H9 (cell line): ENCODE data around the gene NDNF. TPM values are rescaled to one million over a fixed set of nuclear protein-coding genes. Genes with fewer than 3 reads are reported as not detected.
A peak's percentile ranks its signal among the peaks of the same experiment; 100 is the strongest.

Experiments
- DNase-seq: peaks from one replicate; pipeline ENCODE4 v3.0.0-alpha.2; 2017
- H2AFZ ChIP-seq: one replicate; pipeline ENCODE4 v1.6.1; 2013; ENCODE audit warnings: mild to moderate bottlenecking, low read length, control low read depth, moderate library complexity
- H2AK5ac ChIP-seq: 2 replicates; pipeline ENCODE4 v1.6.1; 2013; ENCODE audit warnings: low read length, control low read depth, mixed read lengths; ENCODE audit not compliant: insufficient read length
- H2BK120ac ChIP-seq: one replicate; pipeline ENCODE4 v1.6.1; 2013; ENCODE audit warnings: low read depth, mild to moderate bottlenecking, low read length, control low read depth, inconsistent platforms; ENCODE audit not compliant: poor library complexity, severe bottlenecking
- H2BK12ac ChIP-seq: 2 replicates; pipeline ENCODE4 v1.6.1; 2013; ENCODE audit warnings: low read length, control low read depth, mixed read lengths, low read depth; ENCODE audit not compliant: insufficient read length
- H2BK15ac ChIP-seq: 2 replicates; pipeline ENCODE4 v1.6.1; 2013; ENCODE audit warnings: low read depth, low read length, control low read depth
- H2BK20ac ChIP-seq: one replicate; pipeline ENCODE4 v1.6.1; 2013; ENCODE audit warnings: low read depth, mild to moderate bottlenecking, low read length, control low read depth, inconsistent platforms; ENCODE audit not compliant: poor library complexity, severe bottlenecking
- H2BK5ac ChIP-seq: 2 replicates; pipeline ENCODE4 v1.6.1; 2013; ENCODE audit warnings: low read length, control low read depth, mixed read lengths; ENCODE audit not compliant: insufficient read length
- H3K14ac ChIP-seq: 2 replicates; pipeline ENCODE4 v1.6.1; 2013; ENCODE audit warnings: low read length, control low read depth; ENCODE audit not compliant: insufficient read depth
- H3K18ac ChIP-seq: 2 replicates; pipeline ENCODE4 v1.6.1; 2013; ENCODE audit warnings: low read depth, mild to moderate bottlenecking, mixed read lengths, low read length, control low read depth; ENCODE audit not compliant: insufficient read length
- H3K23ac ChIP-seq: 2 replicates; pipeline ENCODE4 v1.6.1; 2013; ENCODE audit warnings: low read length, control low read depth, mixed read lengths, low read depth; ENCODE audit not compliant: insufficient read length
- H3K23me2 ChIP-seq: 2 replicates; pipeline ENCODE4 v1.6.1; 2013; ENCODE audit warnings: low read depth, mild to moderate bottlenecking, mixed read lengths, low read length, control low read depth; ENCODE audit not compliant: insufficient read length, poor library complexity, severe bottlenecking
- H3K27ac ChIP-seq: 2 replicates; pipeline ENCODE4 v1.5.1; 2013; ENCODE audit warnings: low read length, control low read depth, mixed read lengths, low read depth; ENCODE audit not compliant: insufficient read length
- H3K27me3 ChIP-seq: 2 replicates; pipeline ENCODE4 v1.6.1; 2013; ENCODE audit warnings: low read length, control low read depth, inconsistent platforms; ENCODE audit not compliant: insufficient read depth
- H3K4ac ChIP-seq: 2 replicates; pipeline ENCODE4 v1.6.1; 2013; ENCODE audit warnings: low read depth, mild to moderate bottlenecking, control low read depth, inconsistent platforms, low read length, moderate library complexity
- H3K4me1 ChIP-seq: 2 replicates; pipeline ENCODE4 v1.6.1; 2013; ENCODE audit warnings: low read length, control low read depth, inconsistent platforms; ENCODE audit not compliant: insufficient read depth
- H3K4me2 ChIP-seq: 2 replicates; pipeline ENCODE4 v1.6.1; 2013; ENCODE audit warnings: low read length, control low read depth, mixed read lengths; ENCODE audit not compliant: insufficient read length, insufficient read depth
- H3K56ac ChIP-seq: 2 replicates; pipeline ENCODE4 v1.6.1; 2013; ENCODE audit warnings: low read depth, mild to moderate bottlenecking, mixed read lengths, low read length, control low read depth; ENCODE audit not compliant: insufficient read length
- H3K79me1 ChIP-seq: 2 replicates; pipeline ENCODE4 v1.6.1; 2013; ENCODE audit warnings: low read depth, mild to moderate bottlenecking, moderate library complexity, low read length, control low read depth, inconsistent platforms; ENCODE audit not compliant: insufficient read depth, poor library complexity, severe bottlenecking
- H3K79me2 ChIP-seq: 2 replicates; pipeline ENCODE4 v1.6.1; 2013; ENCODE audit warnings: low read length, control low read depth, inconsistent platforms; ENCODE audit not compliant: insufficient read depth
- H3K9ac ChIP-seq: 2 replicates; pipeline ENCODE4 v1.6.1; 2013; ENCODE audit warnings: low read length, control low read depth, mixed read lengths; ENCODE audit not compliant: insufficient read length; ENCODE audit errors: extremely low read depth
- H3K9me3 ChIP-seq: one replicate; pipeline ENCODE4 v1.6.1; 2013; ENCODE audit warnings: low read depth, low read length, inconsistent platforms; ENCODE audit not compliant: control insufficient read depth
- H3T11ph ChIP-seq: one replicate; pipeline ENCODE4 v1.6.1; 2013; ENCODE audit warnings: mild to moderate bottlenecking, low read length, control low read depth, inconsistent platforms
- H4K20me1 ChIP-seq: one replicate; pipeline ENCODE4 v1.6.1; 2013; ENCODE audit not compliant: control insufficient read depth, insufficient read length, insufficient read depth
- H4K5ac ChIP-seq: 2 replicates; pipeline ENCODE4 v1.6.1; 2013; ENCODE audit warnings: low read depth, mild to moderate bottlenecking, mixed read lengths, low read length, control low read depth; ENCODE audit not compliant: insufficient read length
- H4K8ac ChIP-seq: replicated peaks from 2 replicates; pipeline ENCODE4 v1.6.1; 2013; ENCODE audit warnings: low read length, control low read depth, mixed read lengths, low read depth; ENCODE audit not compliant: insufficient read length
- H4K91ac ChIP-seq: 2 replicates; pipeline ENCODE4 v1.6.1; 2013; ENCODE audit warnings: low read depth, mild to moderate bottlenecking, moderate library complexity, mixed read lengths, low read length, control low read depth; ENCODE audit not compliant: insufficient read length
- H3K27ac Mint-ChIP-seq, 3 experiments: 2 replicates in 2 of 3; 3 replicates in 1 of 3; pipeline ENCODE4 v1.8.0; 2020 to 2021; ENCODE audit warnings: mixed read lengths in 3 of 3, mild to moderate bottlenecking in 1 of 3, moderate library complexity in 1 of 3
- H3K27me3 Mint-ChIP-seq: 2 replicates; pipeline ENCODE4 v1.8.0; 2021; ENCODE audit warnings: low read depth, mild to moderate bottlenecking, moderate library complexity, mixed read lengths
- H3K36me3 Mint-ChIP-seq, 3 experiments: 2 replicates in 2 of 3; 3 replicates in 1 of 3; pipeline ENCODE4 v1.8.0; 2020 to 2021; ENCODE audit warnings: low read depth in 3 of 3, mixed read lengths in 3 of 3; ENCODE audit not compliant: insufficient read depth in 1 of 3
- H3K4me1 Mint-ChIP-seq, 2 experiments: 2 replicates each; pipeline ENCODE4 v1.8.0; 2020; ENCODE audit warnings: mixed read lengths in 2 of 2
- H3K4me3 Mint-ChIP-seq, 2 experiments: 2 replicates in 1 of 2; 3 replicates in 1 of 2; pipeline ENCODE4 v1.8.0; 2020 to 2021; ENCODE audit warnings: mild to moderate bottlenecking in 2 of 2, mixed read lengths in 2 of 2, moderate library complexity in 1 of 2
- H3K9me3 Mint-ChIP-seq, 2 experiments: 2 replicates in 1 of 2; 3 replicates in 1 of 2; pipeline ENCODE4 v1.8.0; 2020; ENCODE audit warnings: mild to moderate bottlenecking in 2 of 2, mixed read lengths in 2 of 2, moderate library complexity in 1 of 2
- WGBS: extraction: QIAGEN DNeasy Blood & Tissue Kit; methylation state at CpG from one replicate; pipeline ENCODE4 v1.1.7; 2013; ENCODE audit warnings: missing lambda C conversion rate, low lambda C conversion rate, mixed read lengths; ENCODE audit not compliant: insufficient read length; ENCODE audit errors: extremely low coverage; 5-methylcytosine and 5-hydroxymethylcytosine counted together
- total RNA-seq: library from RNA; stranded (reverse); gene quantifications from 2 replicates; pipeline ENCODE4 v1.2.1, GENCODE V29; 2021
- TF ChIP-seq, protein P1 (sequence below): fragments of 200-600 bp; sonication (generic); conservative IDR thresholded peaks from 3 replicates; pipeline ENCODE4 v1.8.0; 2021; ENCODE audit warnings: antibody characterized with exemption, mild to moderate bottlenecking

NDNF gene
- total RNA-seq, 1 experiment from 2014 or later = 0.17 TPM

DNA sequence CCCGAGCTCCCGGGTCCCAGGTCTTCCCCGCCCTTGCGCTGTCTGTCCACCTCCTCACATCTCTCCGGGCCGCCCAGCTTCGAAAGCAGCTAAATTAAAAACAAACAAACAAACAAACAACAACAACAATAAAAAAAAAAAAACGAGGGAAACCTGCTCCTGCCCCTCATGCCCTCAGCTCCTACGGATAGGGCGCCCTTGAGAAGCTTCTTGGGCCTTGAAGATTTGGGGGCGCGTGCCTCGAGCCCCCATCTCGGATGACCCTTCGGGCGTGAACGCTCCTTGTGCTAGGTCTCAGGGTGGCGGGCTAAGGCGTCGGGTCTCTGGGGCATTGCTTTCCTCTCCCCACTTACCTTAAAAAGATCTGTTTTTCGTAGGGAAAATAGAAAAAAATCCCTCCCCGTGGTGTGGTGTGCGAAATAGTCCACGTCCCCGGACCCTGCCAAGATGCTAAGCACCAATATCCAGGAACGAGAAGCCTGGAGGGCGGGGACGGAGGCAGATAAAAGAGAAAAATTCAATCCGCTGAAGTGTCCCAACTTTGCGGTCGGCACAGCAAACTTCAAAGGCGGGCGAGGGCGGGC is 603 bp downstream of the NDNF start:
- H2BK15ac ChIP-seq = no peak overlapping the region
- no peak overlapping the region for H4K91ac ChIP-seq
- no peak overlapping the region for H3K23ac ChIP-seq
- no peaks in the 10 kb centered on the region for H4K20me1 ChIP-seq
- no peaks in the 10 kb centered on the region for H3K9me3 ChIP-seq
- H3K27me3 Mint-ChIP-seq = peaks cover 73% of the 10 kb centered on the region
- no peaks in the 10 kb centered on the region; a peak in 1 of 7 replicates for H3K36me3 Mint-ChIP-seq
- no peak for DNase-seq
- H3K27ac Mint-ChIP-seq = no peak overlapping the region
- H4K5ac ChIP-seq = no peak overlapping the region
- H3K79me2 ChIP-seq = no peaks in the 10 kb centered on the region
- H2BK5ac ChIP-seq = no peak overlapping the region
- H3K4me2 ChIP-seq = peak overlapping the region; percentile 83
- no peak overlapping the region for H3K4ac ChIP-seq
- no peak overlapping the region for H3K27ac ChIP-seq
- no peak overlapping the region for H2AK5ac ChIP-seq
- peak overlapping the region; percentile 78 to 86 for H3K4me3 Mint-ChIP-seq
- no peak overlapping the region for H3K18ac ChIP-seq
- H3K4me1 ChIP-seq = peaks cover 7% of the 10 kb centered on the region
- no CpG with 5 or more reads among the region's 34 CpGs for WGBS
- no peak overlapping the region for H2AFZ ChIP-seq
- TF ChIP-seq, protein P1, sequence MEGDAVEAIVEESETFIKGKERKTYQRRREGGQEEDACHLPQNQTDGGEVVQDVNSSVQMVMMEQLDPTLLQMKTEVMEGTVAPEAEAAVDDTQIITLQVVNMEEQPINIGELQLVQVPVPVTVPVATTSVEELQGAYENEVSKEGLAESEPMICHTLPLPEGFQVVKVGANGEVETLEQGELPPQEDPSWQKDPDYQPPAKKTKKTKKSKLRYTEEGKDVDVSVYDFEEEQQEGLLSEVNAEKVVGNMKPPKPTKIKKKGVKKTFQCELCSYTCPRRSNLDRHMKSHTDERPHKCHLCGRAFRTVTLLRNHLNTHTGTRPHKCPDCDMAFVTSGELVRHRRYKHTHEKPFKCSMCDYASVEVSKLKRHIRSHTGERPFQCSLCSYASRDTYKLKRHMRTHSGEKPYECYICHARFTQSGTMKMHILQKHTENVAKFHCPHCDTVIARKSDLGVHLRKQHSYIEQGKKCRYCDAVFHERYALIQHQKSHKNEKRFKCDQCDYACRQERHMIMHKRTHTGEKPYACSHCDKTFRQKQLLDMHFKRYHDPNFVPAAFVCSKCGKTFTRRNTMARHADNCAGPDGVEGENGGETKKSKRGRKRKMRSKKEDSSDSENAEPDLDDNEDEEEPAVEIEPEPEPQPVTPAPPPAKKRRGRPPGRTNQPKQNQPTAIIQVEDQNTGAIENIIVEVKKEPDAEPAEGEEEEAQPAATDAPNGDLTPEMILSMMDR = no peak
- H3T11ph ChIP-seq = no peak overlapping the region
- H3K79me1 ChIP-seq = no peaks in the 10 kb centered on the region
- H3K27me3 ChIP-seq = peaks cover 4% of the 10 kb centered on the region; the same call in 1 of the 2 replicates
- H4K8ac ChIP-seq = no peak overlapping the region
- peaks cover 28% of the 10 kb centered on the region in 2 experiments for H3K4me1 Mint-ChIP-seq
- H3K23me2 ChIP-seq = peaks cover 12% of the 10 kb centered on the region
- no peak overlapping the region; the same call in 1 of the 2 replicates for H3K14ac ChIP-seq
- no peak overlapping the region for H2BK20ac ChIP-seq
- no peak overlapping the region for H2BK12ac ChIP-seq
- H3K56ac ChIP-seq = no peak overlapping the region
- H3K9me3 Mint-ChIP-seq = no peaks in the 10 kb centered on the region; a peak in 1 of 5 replicates
- H3K9ac ChIP-seq = no peak overlapping the region
- no peak overlapping the region for H2BK120ac ChIP-seq
